Astrocyte (in vitro differentiated cells and primary cell): ENCODE results near the gene ADCY4. TPM values are rescaled to one million over a fixed set of nuclear protein-coding genes. Genes with fewer than 3 reads are reported as not detected.

ENCODE experiments used
- DNase-seq: peaks from one replicate; pipeline ENCODE4 v3.0.0-alpha.2; 2010; ENCODE audit warnings: low read depth
- FAIRE-seq: peaks from 2 replicates; lab custom pipeline; 2011; peaks lifted over from hg19 to GRCh38; lab: Jason Lieb, UNC
- H2AFZ ChIP-seq: 2 replicates; pipeline ENCODE4 v1.6.0; 2012; ENCODE audit warnings: low read depth, low read length, inconsistent platforms
- H3K27ac ChIP-seq: 2 replicates; pipeline ENCODE4 v1.5.1; 2011; ENCODE audit warnings: low read depth, low read length, inconsistent platforms
- H3K27me3 ChIP-seq: 2 replicates; pipeline ENCODE4 v1.6.0; 2011; ENCODE audit warnings: low read length, inconsistent platforms; ENCODE audit not compliant: insufficient read depth
- H3K36me3 ChIP-seq: 2 replicates; pipeline ENCODE4 v1.5.1; 2011; ENCODE audit warnings: low read length, inconsistent platforms; ENCODE audit not compliant: insufficient read depth
- H3K4me1 ChIP-seq: 2 replicates; pipeline ENCODE4 v1.5.1; 2011; ENCODE audit warnings: low read length, inconsistent platforms; ENCODE audit not compliant: insufficient read depth
- H3K4me2 ChIP-seq: 2 replicates; pipeline ENCODE4 v1.6.0; 2012; ENCODE audit warnings: low read length, inconsistent platforms
- H3K4me3 ChIP-seq: 2 replicates; pipeline ENCODE4 v1.5.1; 2011; ENCODE audit warnings: low read depth, mild to moderate bottlenecking, low read length, inconsistent platforms; ENCODE audit not compliant: insufficient read depth
- H3K79me2 ChIP-seq: 2 replicates; pipeline ENCODE4 v1.6.0; 2012; ENCODE audit warnings: mild to moderate bottlenecking, low read length, inconsistent platforms; ENCODE audit not compliant: insufficient read depth
- H3K9ac ChIP-seq: 2 replicates; pipeline ENCODE4 v1.6.0; 2012; ENCODE audit warnings: mild to moderate bottlenecking, low read length, inconsistent platforms
- H3K9me3 ChIP-seq: 2 replicates; pipeline ENCODE4 v1.5.1; 2012; ENCODE audit warnings: low read depth, mild to moderate bottlenecking, low read length, inconsistent platforms; ENCODE audit not compliant: insufficient read depth
- H4K20me1 ChIP-seq: 2 replicates; pipeline ENCODE4 v1.6.0; 2012; ENCODE audit warnings: low read length, inconsistent platforms; ENCODE audit not compliant: insufficient read depth
- H3K27ac Mint-ChIP-seq: one replicate; pipeline ENCODE4 v1.8.0; 2021; ENCODE audit warnings: mild to moderate bottlenecking, mixed read lengths; ENCODE audit not compliant: unreplicated experiment
- H3K27me3 Mint-ChIP-seq: one replicate; pipeline ENCODE4 v1.8.0; 2021; ENCODE audit warnings: low read depth, mixed read lengths; ENCODE audit not compliant: unreplicated experiment
- H3K36me3 Mint-ChIP-seq: one replicate; pipeline ENCODE4 v1.8.0; 2021; ENCODE audit warnings: low read depth, mixed read lengths; ENCODE audit not compliant: unreplicated experiment
- H3K4me1 Mint-ChIP-seq: one replicate; pipeline ENCODE4 v1.8.0; 2021; ENCODE audit warnings: low read depth, mixed read lengths; ENCODE audit not compliant: unreplicated experiment
- H3K4me3 Mint-ChIP-seq: one replicate; pipeline ENCODE4 v1.8.0; 2021; ENCODE audit warnings: mild to moderate bottlenecking, moderate library complexity, mixed read lengths; ENCODE audit not compliant: unreplicated experiment
- H3K9me3 Mint-ChIP-seq: one replicate; pipeline ENCODE4 v1.8.0; 2021; ENCODE audit warnings: mild to moderate bottlenecking, mixed read lengths; ENCODE audit not compliant: unreplicated experiment
- CTCF ChIP-seq: IDR thresholded peaks from 2 replicates; pipeline ENCODE4 v1.5.1; 2011; ENCODE audit warnings: low read depth, mild to moderate bottlenecking, inconsistent platforms, low read length, moderate library complexity; ENCODE audit not compliant: insufficient read depth
- EZH2 ChIP-seq: IDR thresholded peaks from 2 replicates; pipeline ENCODE4 v1.6.1; 2012; ENCODE audit warnings: mild to moderate bottlenecking, low read length, inconsistent platforms; ENCODE audit not compliant: insufficient read depth
- total RNA-seq: library from RNA; stranded (reverse); gene quantifications from 2 replicates; pipeline ENCODE4 v1.2.1, GENCODE V29; 2021

The ADCY4 gene
- total RNA-seq, 1 donor from 2014 or later: 0.32 TPM

- Mint-ChIP-seq H3K4me1 (peaks cover 12% of the 10 kb centered on the region), H3K9me3 (no peaks in the 10 kb centered on the region), H3K27ac (no peak overlapping the region), H3K27me3 (no peaks in the 10 kb centered on the region), H3K36me3 (peaks cover 10% of the 10 kb centered on the region), H3K4me3 (no peak overlapping the region)
- Histone ChIP-seq H3K4me3 (no peak overlapping the region), H3K27ac (no peak overlapping the region), H3K36me3 (no peaks in the 10 kb centered on the region), H4K20me1 (peaks cover 12% of the 10 kb centered on the region), H2AFZ (no peak overlapping the region), H3K9ac (no peak overlapping the region), H3K4me1 (no peaks in the 10 kb centered on the region), H3K4me2 (no peak overlapping the region), H3K79me2 (no peaks in the 10 kb centered on the region), H3K27me3 (no peaks in the 10 kb centered on the region), H3K9me3 (no peaks in the 10 kb centered on the region)
- TF ChIP-seq EZH2 (no peak), CTCF (no peak)
- DNase-seq (no peak), FAIRE-seq (no peak)
Observed at GRCh38 chr14:24283796-24284460, 50.9 kb downstream of the ADCY4 start.

- Histone ChIP-seq H2AFZ (no peak overlapping the region), H4K20me1 (peaks cover 12% of the 10 kb centered on the region), H3K4me1 (no peaks in the 10 kb centered on the region), H3K79me2 (no peaks in the 10 kb centered on the region), H3K4me2 (no peak overlapping the region), H3K9me3 (no peaks in the 10 kb centered on the region), H3K27ac (no peak overlapping the region), H3K36me3 (no peaks in the 10 kb centered on the region), H3K4me3 (no peak overlapping the region), H3K9ac (no peak overlapping the region), H3K27me3 (no peaks in the 10 kb centered on the region)
- Mint-ChIP-seq H3K9me3 (no peaks in the 10 kb centered on the region), H3K27ac (no peak overlapping the region), H3K36me3 (peaks cover 14% of the 10 kb centered on the region), H3K27me3 (no peaks in the 10 kb centered on the region), H3K4me3 (no peak overlapping the region), H3K4me1 (peaks cover 12% of the 10 kb centered on the region)
- no peak for DNase-seq
- FAIRE-seq: no peak
- TF ChIP-seq EZH2 (no peak), CTCF (no peak)
Observed at GRCh38 chr14:24282736-24283135, 52.1 kb downstream of the ADCY4 start.

GRCh38 chr14:24281636-24282035, 53.2 kb downstream of the ADCY4 start:
- Mint-ChIP-seq H3K36me3 (peaks cover 20% of the 10 kb centered on the region), H3K27me3 (no peaks in the 10 kb centered on the region), H3K4me1 (peaks cover 12% of the 10 kb centered on the region), H3K27ac (no peak overlapping the region), H3K4me3 (no peak overlapping the region), H3K9me3 (no peaks in the 10 kb centered on the region)
- no peak for FAIRE-seq
- Histone ChIP-seq H4K20me1 (peaks cover 18% of the 10 kb centered on the region), H3K27ac (no peak overlapping the region), H3K4me3 (no peak overlapping the region), H3K9ac (no peak overlapping the region), H2AFZ (no peak overlapping the region), H3K4me2 (no peak overlapping the region), H3K27me3 (no peaks in the 10 kb centered on the region), H3K4me1 (no peaks in the 10 kb centered on the region), H3K79me2 (no peaks in the 10 kb centered on the region), H3K9me3 (no peaks in the 10 kb centered on the region), H3K36me3 (no peaks in the 10 kb centered on the region)
- DNase-seq: no peak
- TF ChIP-seq EZH2 (no peak), CTCF (no peak)
